Measurements from ENCODE around the gene CSPG4.
A peak's percentile ranks its signal among the peaks of the same experiment; 100 is the strongest.
"Not testable (repeated sequence)": the region's sequence is repeated elsewhere in the genome, so short reads cannot be mapped to it uniquely, and the experiment has no call there.

CSPG4 gene

GRCh38 chr15:75687486-75688277, 25.0 kb downstream of the CSPG4 start:
- DNase-seq (ENCODE audit: low read depth): no peak

- DNase-seq (ENCODE audit: low read depth): peak; percentile 71
Observed at GRCh38 chr15:75686212-75686642, 26.4 kb downstream of the CSPG4 start.

- DNase-seq (ENCODE audit: low read depth): no peak
Observed at GRCh38 chr15:75685195-75685594, 27.5 kb downstream of the CSPG4 start.

DNA sequence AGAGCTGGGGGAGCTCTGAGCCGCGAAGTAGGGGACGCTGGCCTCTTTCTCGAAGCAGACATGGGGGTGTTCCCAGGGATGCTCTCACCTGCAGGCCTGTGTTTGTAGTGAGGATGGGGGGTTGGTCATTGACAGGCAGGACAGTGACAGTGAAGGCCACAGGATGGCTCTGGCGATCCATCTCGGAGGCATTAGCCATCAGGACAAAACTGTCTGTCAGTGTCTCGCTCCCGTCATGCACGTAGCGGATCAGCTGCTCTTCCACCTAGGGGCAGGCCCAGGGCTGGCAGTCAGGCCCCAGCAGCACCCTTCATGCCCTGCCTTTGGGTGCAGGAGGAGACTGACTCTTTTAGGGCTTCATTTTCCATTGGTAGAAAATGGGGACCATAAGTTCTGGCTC, 28.0 kb downstream of the CSPG4 start:
- no peak for DNase-seq (ENCODE audit: low read depth)

GRCh38 chr15:75683646-75684312, 28.9 kb downstream of the CSPG4 start:
- DNase-seq (ENCODE audit: low read depth): peak; percentile 44

DNA sequence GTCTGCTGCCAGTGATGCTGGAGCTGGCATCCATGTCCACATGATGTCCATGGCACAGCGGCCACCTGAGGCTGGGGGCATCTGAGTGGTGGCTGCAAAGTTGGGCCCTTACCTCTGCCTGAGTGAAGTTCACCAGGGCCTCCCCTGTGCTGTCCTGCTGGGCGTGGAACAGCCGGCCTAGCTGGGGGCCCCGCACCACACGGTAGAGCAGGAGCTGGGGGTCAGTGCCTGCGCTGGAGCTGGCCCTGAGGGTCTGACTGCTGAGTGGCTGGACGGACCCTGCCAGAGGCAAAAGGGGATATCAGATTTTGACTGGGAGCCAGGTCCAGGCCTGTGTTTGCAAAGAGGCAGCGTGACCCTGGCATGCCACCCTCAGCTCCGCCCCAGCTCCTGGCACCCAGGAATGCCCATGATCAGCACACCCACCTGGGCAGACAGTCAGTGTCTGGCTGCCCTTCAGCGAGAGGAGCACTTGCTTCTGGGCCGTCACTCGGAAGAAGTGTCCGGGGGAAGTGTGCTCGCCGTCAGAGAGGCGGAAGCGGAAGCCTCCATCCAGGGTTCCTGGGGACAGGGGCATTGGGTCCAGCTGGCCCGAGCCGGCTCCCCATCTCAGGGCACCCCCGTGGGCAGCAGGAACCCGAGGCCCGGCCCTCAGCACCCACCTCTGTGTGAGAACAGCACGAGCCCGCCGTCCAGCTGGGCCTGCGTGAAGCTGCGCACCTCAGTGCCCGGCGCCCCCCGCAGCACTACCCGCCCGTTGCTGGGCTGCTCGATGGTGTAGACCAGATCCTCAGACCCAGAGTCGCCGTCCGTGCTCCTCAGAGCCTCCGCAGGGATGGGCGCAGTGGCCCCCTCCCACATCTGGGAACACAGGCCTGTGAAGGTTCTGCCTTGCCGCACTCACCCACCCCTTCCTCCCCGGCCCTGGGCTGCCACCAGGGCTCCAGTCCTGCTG, 30.2 kb downstream of the CSPG4 start:
- DNase-seq (ENCODE audit: low read depth): no peak

DNA sequence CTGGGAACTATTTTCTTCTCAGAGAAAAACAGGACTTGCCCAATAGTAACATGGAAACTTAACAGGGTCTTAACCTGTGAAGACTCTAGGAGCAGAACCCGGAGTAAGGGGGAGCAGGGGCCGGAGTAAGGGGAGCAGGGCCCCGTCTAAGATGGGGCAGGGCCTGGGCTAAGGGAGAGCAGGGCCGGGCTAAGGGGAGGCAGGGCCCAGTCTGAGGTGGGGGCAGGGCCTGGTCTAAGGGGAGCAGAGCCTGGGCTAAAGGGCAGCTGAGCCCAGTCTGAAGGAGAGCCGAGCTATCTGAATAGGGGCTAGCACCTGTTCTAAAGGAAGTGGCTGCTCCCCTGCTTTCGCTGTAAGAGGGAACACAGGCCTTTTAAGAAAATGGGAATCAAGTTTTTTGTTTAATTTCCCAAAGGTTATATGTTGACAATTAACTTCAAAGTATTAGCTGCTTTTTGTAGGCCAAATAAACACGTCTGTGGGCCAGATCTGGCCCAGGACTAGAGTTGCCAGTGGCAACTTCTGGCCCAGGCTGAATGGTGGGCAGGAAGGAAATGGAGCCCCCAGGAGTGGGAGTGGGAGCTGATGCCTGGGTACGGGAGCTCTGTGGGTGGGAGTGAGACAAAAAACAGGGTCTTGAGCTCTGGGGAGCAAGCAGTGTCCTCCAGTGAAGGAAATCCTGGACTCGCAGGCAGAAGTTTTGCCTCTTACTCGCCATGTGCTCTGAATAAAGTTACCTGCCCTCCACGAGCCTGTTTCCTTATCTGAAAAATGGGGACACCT, 32.5 kb downstream of the CSPG4 start:
- no peak for DNase-seq (ENCODE audit: low read depth)

DNA sequence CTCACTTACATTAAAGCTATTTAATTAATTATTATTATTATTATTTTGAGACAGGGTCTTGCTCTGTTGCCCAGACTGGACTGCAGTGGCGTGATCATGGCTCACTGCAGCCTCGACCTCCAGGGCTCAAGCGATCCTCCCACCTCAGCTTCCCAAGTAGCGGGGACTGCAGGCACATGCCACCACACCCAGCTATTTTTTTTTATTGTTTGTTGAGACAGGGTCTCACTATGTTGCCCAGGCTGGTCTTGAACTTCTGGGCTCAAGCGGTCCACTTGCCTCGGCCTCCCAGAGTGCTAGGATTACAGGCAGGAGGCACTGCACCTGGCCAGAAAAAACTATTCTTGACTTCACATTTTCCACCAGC, 34.3 kb downstream of the CSPG4 start:
- not testable (repeated sequence) for DNase-seq (ENCODE audit: low read depth)

DNA sequence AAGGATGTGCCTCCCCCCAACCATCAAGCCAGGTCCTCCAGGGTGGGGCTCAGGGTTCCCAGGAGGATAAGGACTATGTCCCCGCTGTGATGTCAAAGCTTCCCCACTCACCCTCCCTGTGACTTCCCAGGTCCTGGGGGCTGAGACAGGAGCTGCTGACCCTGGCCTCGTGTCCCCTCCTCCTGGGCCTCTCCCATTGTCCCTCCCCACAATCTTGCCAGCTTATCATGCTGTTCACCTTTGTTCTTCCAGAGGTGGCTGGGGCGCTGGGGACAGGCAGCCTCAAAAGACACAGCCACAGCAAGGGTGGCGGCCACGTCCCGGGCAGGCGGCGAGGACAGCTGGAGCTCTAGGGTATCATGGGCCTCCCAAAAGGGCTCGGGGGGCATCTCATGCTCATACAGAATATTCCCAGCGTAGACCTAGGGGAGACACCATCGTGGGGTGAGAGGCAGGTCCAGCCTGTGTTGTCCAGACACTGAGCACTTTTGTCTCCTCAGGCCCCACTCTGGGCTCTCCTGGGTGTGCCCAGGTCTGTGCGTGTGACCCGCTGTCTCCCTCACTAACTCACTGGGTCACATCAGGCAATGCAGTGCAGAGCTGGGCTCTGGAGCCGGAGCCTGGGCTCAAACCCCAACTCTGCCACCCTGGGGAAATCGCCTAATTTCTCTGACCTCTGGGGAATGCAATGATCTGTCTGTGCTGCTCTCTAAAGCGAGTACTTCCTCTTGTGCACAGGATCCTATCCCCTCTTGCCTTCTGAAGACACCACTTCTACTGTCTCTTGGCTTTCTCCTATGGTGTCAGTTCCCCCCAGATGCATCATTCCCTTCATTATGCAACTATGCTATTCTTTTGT, 35.0 kb downstream of the CSPG4 start:
- DNase-seq (ENCODE audit: low read depth): no peak

GRCh38 chr15:75676688-75677464, 35.8 kb downstream of the CSPG4 start:
- DNase-seq (ENCODE audit: low read depth): no peak

- no peak for DNase-seq (ENCODE audit: low read depth)
Observed at GRCh38 chr15:75675579-75676404, 36.9 kb downstream of the CSPG4 start.

GRCh38 chr15:75674366-75674765, 38.3 kb downstream of the CSPG4 start:
- no peak for DNase-seq (ENCODE audit: low read depth)

GRCh38 chr15:75673426-75674235, 39.0 kb downstream of the CSPG4 start:
- no peak for DNase-seq (ENCODE audit: low read depth)

- no peak for DNase-seq (ENCODE audit: low read depth)
Observed at GRCh38 chr15:75672646-75673425, 39.8 kb downstream of the CSPG4 start.

DNA sequence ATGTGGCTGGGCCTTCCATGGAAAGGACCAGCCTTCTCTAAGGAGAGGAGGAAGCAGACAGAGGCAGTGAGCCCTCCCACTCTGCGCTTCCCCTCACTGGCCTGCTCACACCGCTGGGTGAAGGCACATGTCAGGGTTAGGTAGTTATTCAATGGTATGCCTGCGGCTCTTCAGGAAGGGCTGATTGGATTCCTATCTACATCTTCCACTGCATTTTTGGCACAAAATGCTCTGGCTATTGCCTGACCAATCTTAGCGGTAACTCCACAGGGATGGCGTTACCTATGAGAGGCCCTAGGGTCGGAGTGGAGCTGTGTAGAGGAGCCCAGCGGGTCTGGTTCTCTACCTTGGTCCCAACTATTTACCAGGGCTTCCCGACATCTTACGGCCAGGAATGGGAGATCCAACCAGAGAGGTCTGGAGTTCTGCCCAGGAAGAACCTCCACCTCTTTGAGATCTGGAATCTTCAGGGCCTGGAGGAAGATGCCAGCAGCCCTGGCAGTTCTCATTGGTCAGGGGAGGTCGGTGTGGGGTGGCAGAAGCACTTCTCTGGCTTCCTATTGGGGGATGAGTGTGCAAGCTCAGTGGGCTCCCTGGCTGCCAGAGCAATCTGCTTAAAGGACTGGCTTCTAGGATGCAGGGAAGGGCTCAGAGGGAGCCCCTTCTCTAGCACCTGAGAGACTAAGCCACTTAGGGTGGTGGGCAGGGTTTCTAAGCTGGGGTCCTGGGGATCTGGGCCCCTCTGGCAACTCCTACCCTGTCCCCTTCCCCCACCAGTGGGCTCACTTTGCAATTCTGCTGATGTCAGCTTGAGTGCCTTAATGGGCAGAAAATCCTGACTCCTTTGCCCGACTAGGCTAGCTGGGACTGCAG, 40.7 kb downstream of the CSPG4 start:
- no peak for DNase-seq (ENCODE audit: low read depth)

DNA sequence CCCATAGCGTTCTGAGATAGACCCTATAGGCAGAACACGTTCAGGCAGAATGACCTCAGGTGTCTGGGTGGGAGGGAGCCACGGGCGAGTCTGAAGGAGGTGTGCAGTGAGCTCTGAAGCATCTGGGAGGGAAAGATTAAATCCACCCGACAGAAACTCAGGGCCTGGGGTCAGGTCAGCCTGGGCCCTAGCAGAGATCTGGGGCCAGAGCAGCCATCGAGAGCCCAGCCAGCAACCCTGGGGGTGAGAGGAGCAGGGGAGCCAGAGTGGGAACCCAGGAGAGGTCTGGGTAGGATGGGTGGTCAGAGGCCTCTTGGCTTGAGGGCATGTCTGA, 42.8 kb downstream of the CSPG4 start:
- DNase-seq (ENCODE audit: low read depth): no peak

Data from T follicular helper cell (primary cell).